GM19468 (cell line): ENCODE measurements around the gene CFAP97D2.
"Not testable (repeated sequence)": the region's sequence is repeated elsewhere in the genome, so short reads cannot be mapped to it uniquely, and the experiment has no call there.

ENCODE experiments used
- ATAC-seq: cut with Tn5 transposase; IDR thresholded peaks from one replicate; pipeline ENCODE4 v1.9.1; 2021; ENCODE audit warnings: mild to moderate bottlenecking, moderate library complexity, moderate number of reproducible peaks; ENCODE audit not compliant: unreplicated experiment; ENCODE audit errors: extremely low read depth

CFAP97D2 gene

GRCh38 chr13:114228176-114228575 is 49.1 kb downstream of the CFAP97D2 start:
- ATAC-seq = no peak

DNA sequence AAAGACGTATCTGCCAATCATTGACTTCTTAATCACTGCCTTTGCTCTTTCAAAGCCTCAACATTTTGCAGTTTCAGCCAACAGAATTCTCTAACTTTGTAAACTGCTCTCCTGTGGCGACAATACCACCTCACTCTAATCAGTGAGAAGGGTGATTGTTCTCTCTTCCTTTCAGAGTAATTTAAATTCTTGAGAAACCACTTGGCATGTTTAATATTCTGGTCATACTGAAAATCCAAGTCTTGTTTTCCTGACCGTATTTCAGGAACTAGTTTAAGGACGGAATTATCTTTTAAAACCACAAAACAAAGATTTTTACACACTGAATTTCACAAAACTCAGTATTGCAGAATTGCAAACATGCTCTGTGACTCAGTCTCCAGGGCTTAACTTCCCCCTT is 50.4 kb downstream of the CFAP97D2 start:
- no peak for ATAC-seq

- no peak for ATAC-seq
Observed at GRCh38 chr13:114230117-114230516, 51.1 kb downstream of the CFAP97D2 start.

GRCh38 chr13:114230575-114230974 is 51.5 kb downstream of the CFAP97D2 start:
- no peak for ATAC-seq

DNA sequence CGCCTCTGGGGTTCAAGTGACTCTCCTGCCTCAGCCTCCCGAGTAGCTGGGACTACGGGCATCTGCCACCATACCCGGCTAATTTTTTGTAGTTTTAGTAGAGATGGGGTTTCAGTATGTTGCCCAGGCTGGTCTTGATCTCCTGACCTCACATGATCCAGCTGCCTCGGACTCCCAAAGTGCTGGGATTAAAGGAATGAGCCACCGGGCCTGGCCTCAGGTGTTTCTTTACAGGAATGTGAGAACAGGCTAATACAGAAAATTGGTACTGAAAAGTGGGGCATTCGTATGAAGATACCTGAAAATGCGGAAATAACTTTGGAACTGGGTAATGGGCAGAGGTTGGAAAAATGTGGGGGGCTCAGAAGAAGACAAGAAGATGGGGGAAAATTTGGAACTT is 52.8 kb downstream of the CFAP97D2 start:
- no peak for ATAC-seq

- no peak for ATAC-seq
Observed at GRCh38 chr13:114234266-114234644, 55.2 kb downstream of the CFAP97D2 start.

DNA sequence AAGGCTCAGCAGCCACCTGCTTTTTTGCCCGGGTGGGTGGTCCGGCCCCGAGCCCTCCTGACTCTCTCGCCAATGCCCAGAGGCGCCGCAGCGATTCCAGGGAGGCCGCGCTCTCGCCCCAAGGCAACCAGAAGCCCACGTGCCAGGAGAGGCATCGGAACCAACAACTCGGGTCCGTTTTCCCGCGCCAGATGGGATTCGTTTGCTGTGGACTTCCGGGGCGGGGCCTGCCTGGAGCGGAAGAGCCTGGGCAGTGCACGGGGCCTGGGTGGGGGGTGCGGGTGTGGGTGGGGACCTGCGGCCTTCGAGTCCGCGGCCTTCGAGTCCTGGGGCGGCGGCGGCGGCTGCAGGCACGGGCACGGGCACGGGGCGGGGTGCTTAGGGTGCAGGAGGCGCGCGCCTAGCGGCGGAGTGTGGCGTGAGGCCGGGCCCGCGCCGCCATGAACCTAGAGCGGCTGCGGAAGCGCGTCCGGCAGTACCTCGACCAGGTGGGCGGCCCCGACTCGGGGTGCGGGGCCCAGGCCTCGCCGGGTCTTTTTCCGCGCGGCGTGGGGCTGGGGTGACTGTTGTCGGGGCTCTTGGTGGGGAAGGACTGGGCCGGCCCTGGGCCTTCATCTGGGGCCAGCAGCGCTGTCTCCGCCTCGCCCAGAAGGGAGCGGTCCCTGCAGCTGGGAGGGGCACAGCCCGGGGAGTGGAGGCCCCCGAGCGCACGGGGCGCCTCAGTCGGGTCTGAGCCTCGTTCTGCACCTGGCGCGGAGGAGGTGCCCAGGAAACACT is 55.8 kb downstream of the CFAP97D2 start, which contains the start of gene CDC16:
Gene CDC16, plus strand, starts transcription at position 253 of the 777 bp plus-strand sequence. Its CDS starts 188 bp downstream, at position 441.
- peak; percentile 58 for ATAC-seq

GRCh38 chr13:114235697-114236096 is 56.6 kb downstream of the CFAP97D2 start:
- ATAC-seq = no peak

DNA sequence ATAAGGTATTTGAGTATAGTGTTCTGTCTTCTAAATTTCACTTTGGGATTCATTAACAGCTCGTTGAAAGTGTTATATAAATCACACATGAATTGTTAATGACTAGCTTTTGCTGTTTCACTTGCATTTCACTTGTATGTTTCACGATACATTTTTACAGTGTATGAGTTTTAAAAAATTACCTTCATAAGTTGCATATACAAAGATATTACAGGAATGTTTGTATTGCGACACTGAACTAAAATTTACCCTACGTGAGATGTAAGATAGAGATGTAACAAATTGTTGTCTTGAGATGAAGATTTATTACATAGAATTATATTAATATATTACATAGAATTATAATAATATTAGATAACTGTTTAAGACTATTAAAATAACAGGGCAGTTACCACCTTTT is 57.2 kb downstream of the CFAP97D2 start:
- ATAC-seq = no peak

- no peak for ATAC-seq
Observed at GRCh38 chr13:114237415-114238112, 58.5 kb downstream of the CFAP97D2 start.

DNA sequence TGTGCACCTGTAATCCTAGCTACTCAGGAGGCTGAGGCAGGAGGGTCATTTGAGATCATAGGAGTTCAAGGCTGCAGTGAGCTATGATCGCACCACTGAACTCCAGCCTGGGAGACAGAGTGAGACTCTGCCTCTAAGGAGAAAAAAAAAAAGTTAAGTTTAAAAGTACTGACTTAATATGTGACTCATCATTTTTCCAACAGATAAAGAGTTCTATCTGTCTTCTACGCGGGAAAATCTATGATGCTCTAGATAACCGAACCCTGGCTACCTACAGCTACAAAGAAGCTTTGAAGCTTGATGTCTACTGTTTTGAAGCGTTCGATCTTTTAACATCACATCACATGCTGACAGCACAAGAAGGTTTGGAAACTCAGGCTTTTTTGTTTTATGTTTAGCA is 62.9 kb downstream of the CFAP97D2 start:
- no peak for ATAC-seq

GRCh38 chr13:114243971-114244370 is 64.9 kb downstream of the CFAP97D2 start:
- no peak for ATAC-seq

DNA sequence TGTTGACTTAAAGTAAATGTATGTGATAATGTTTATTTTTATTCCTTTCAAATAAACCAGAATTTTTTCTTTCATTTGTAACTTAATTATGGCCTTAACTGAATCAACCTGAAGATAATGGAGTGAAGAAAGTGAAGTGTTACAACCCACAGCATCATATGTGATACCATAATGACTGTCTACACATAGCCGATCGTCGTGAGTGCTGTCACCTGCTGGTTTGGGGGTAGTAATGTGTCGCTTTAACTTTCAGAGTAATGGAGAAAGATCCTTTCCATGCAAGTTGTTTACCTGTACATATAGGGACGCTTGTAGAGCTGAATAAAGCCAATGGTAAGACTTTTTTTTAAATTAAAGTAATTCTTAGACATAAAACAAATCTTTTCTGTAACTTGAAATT is 65.6 kb downstream of the CFAP97D2 start:
- ATAC-seq = no peak

DNA sequence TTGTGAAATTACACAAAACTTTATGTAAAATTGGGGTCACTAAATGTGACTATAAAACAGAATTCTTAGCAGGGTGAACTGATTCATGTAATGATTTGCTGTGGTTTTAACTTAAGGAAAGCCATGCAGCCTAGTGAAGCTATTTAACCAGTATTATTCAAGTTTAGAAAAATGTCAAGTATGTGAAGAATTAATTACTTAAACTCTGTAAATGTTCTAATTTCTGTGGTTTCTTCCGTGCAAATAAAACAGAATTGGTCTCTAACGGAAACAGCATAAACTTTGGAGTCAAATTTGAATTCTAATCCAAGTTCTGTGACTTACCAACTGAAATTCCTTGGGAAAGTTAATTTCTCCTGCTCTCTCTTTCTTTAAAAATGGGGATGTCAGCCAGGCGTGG is 69.0 kb downstream of the CFAP97D2 start:
- no peak for ATAC-seq

DNA sequence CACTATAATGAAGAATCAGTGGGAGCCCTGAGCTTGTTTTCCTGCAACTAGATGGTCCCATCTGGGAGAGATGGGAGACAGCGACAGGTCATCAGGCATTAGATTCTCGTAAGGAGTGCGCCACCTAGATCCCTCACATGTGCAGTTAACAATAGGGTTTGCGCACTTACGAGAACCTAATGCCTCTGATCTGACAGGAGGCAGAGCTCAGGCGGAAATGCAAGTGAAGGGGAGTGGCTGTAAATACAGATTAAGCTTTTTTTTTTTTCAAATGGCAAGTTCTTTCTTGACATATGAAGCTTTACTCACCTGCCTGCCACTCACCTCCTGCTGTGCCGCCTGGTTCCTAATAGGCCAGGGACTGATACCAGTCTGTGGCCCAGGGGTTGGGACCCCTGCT is 70.0 kb downstream of the CFAP97D2 start:
- no peak for ATAC-seq

DNA sequence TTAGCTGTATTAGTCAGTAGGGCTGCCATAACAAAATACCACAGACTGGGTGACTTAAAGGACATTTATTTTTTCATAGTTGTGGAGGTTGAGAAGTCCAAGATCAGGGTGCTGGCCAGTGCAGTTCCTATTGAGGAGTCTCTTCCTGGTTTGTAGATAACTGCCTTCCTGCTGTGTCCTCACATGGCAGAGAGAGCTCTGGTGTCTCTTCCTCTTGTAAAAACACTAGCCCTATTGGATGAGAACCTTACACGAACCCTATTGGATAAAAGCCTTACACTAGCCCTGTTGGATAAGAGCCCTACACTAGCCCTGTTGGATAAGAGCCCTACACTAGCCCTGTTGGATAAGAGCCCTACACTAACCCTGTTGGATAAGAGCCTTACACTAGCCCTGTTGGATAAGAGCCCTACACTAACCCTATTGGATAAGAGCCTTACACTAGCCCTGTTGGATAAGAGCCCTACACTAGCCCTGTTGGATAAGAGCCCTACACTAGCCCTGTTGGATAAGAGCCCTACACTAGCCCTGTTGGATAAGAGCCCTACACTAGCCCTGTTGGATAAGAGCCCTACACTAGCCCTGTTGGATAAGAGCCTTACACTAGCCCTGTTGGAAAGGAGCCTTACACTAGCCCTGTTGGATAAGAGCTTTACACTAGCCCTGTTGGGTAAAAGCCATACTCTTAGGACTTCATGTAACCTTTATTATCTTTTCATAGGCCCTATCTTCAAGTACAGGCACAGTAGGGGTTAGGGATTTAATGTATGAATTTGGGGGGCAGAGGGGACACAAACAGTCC is 72.8 kb downstream of the CFAP97D2 start:
- not testable (repeated sequence) for ATAC-seq

DNA sequence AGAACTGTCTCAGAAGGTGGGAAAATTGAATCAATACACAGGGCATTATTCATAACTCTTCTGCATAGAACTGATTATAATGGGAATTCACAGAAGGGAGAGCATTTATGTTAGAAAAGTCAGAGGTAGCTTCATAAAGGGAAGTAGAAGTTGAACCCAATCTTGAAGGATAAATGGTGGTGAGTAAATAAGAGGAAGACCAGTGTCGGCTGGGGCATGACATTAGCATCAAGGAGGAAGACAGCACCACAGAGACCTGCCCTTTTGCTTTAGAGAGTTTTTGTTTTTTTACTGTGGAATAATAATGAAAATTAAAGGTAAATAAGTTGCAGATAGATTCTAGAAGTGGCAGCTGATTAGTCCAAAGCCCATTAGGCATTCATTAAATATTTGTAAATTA is 77.5 kb downstream of the CFAP97D2 start:
- ATAC-seq = no peak

- ATAC-seq = no peak
Observed at GRCh38 chr13:114257014-114257413, 78.0 kb downstream of the CFAP97D2 start.

GRCh38 chr13:114258589-114258988 is 79.5 kb downstream of the CFAP97D2 start:
- ATAC-seq = no peak

- ATAC-seq = no peak
Observed at GRCh38 chr13:114259374-114259773, 80.3 kb downstream of the CFAP97D2 start.

DNA sequence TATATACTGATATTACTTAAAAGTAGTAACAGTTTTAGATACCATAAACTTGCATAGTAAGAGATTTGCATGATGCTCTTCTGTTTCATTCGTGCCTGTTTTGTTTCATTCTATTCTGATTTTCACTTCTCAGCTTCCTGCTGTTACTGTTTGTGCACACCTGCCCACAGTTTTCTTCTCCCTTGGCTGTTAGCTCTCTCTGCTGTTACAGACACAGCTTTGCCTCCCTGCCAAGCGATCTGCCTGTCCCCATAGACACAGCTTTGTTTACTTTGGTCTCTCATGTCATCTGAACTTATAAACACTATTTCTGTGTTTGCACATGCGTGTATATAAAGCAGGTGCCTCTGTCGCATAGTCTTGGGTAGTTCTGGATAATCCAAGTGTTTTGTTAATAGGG is 80.9 kb downstream of the CFAP97D2 start:
- ATAC-seq = no peak
